Sigmoid colon (tissue), 7 donors: ENCODE measurements around the gene LRFN2. TPM values are rescaled to one million over a fixed set of nuclear protein-coding genes. Genes with fewer than 3 reads are reported as not detected.

Source experiments
- DNase-seq: peaks from one replicate; pipeline ENCODE4 v3.0.0-alpha.2; 2019
- H3K27ac ChIP-seq, 4 donors: fragments of 200-600 bp; sonication (generic); one replicate each; pipeline ENCODE4 v1.5.1; 2016 to 2019; ENCODE audit warnings: mild to moderate bottlenecking in 1 of 4
- H3K27me3 ChIP-seq, 3 donors: fragments of 200-600 bp; sonication (generic); one replicate each; pipeline ENCODE4 v1.5.1; 2019; ENCODE audit warnings: mild to moderate bottlenecking in 1 of 3
- H3K36me3 ChIP-seq, 4 donors: fragments of 200-600 bp; sonication (generic); one replicate each; pipeline ENCODE4 v1.5.1; 2016 to 2019
- H3K4me1 ChIP-seq, 4 donors: fragments of 200-600 bp; sonication (generic); one replicate each; pipeline ENCODE4 v1.5.1; 2017 to 2019
- H3K4me3 ChIP-seq, 4 donors: fragments of 200-600 bp; sonication (generic); one replicate each; pipeline ENCODE4 v1.5.1; 2017 to 2019; ENCODE audit warnings: mild to moderate bottlenecking in 2 of 4, moderate library complexity in 1 of 4
- H3K9me3 ChIP-seq, 4 donors: fragments of 200-600 bp in 3 of 4; sonication (generic) in 3 of 4; one replicate each; pipeline versions ENCODE4 v1.5.1 to v1.6.1; 2013 to 2019
- EP300 ChIP-seq, 4 donors: sonication (generic); formaldehyde crosslinking; IDR thresholded peaks; one replicate each; pipeline ENCODE4 v1.6.1; 2017; ENCODE audit warnings: antibody characterized with exemption in 4 of 4
- POLR2A ChIP-seq, 2 donors: fragments of 450-650 bp; IDR thresholded peaks; one replicate each; pipeline ENCODE4 v1.6.1; 2016; ENCODE audit warnings: antibody characterized with exemption in 2 of 2, mild to moderate bottlenecking in 2 of 2, moderate library complexity in 2 of 2
- POLR2AphosphoS5 ChIP-seq, 4 donors: sonication (generic); formaldehyde crosslinking; IDR thresholded peaks; one replicate each; pipeline ENCODE4 v1.6.1; 2017; ENCODE audit warnings: antibody characterized with exemption in 4 of 4
- WGBS, 2 donors: extraction: QIAGEN DNeasy Blood & Tissue Kit; methylation state at CpG; one replicate each; pipeline ENCODE4 v1.1.7; 2013; 5-methylcytosine and 5-hydroxymethylcytosine counted together
- intact Hi-C: fragments of 100-400 bp; cut with DNase I; formaldehyde crosslinking; loops from one replicate; pipeline ENCODE4 v1.15.1; 2023
- polyA plus RNA-seq, 3 donors: library from polyadenylated mRNA; stranded (reverse); fragments of 200-250 nt; gene quantifications; one replicate each; pipeline ENCODE4 v1.2.3, GENCODE V29; 2013
- total RNA-seq, 4 donors: library from RNA; depleted of rRNA; stranded (reverse); fragments of >200 nt; gene quantifications; one replicate each; pipeline ENCODE4 v1.1.0, GENCODE V29; 2016
- TF ChIP-seq, protein P1 (sequence below), 4 experiments: fragments of 450-650 bp in 3 of 4; fragments of 200-600 bp in 1 of 4; IDR thresholded peaks; one replicate each; pipeline ENCODE4 v1.5.1; 2016 to 2019; ENCODE audit warnings: antibody characterized with exemption in 4 of 4, mild to moderate bottlenecking in 3 of 4, moderate library complexity in 2 of 4
- donor health status: healthy with polysubstance abuse.
- donor health status: Bipolar disorder and iron deficiency.
- donor health status: healthy.

LRFN2 gene
- total and polyA plus RNA-seq, 7 donors, result 0.10 to 0.60 (median 0.49) TPM; not detected in 4

- Histone ChIP-seq H3K4me1 (no peaks in the 10 kb centered on the region), H3K27ac (no peak overlapping the region), H3K9me3 (no peaks in the 10 kb centered on the region), H3K36me3 (no peaks in the 10 kb centered on the region), H3K4me3 (no peak overlapping the region), H3K27me3 (no peaks in the 10 kb centered on the region)
- DNase-seq, result no peak
- intact Hi-C loops, result no loop called here
- WGBS, 2 donors, result 78 to 88% methylated on average over 4 of the region's 4 CpGs
- TF ChIP-seq, protein P1, sequence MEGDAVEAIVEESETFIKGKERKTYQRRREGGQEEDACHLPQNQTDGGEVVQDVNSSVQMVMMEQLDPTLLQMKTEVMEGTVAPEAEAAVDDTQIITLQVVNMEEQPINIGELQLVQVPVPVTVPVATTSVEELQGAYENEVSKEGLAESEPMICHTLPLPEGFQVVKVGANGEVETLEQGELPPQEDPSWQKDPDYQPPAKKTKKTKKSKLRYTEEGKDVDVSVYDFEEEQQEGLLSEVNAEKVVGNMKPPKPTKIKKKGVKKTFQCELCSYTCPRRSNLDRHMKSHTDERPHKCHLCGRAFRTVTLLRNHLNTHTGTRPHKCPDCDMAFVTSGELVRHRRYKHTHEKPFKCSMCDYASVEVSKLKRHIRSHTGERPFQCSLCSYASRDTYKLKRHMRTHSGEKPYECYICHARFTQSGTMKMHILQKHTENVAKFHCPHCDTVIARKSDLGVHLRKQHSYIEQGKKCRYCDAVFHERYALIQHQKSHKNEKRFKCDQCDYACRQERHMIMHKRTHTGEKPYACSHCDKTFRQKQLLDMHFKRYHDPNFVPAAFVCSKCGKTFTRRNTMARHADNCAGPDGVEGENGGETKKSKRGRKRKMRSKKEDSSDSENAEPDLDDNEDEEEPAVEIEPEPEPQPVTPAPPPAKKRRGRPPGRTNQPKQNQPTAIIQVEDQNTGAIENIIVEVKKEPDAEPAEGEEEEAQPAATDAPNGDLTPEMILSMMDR (IDR thresholded peaks at IDR 0.05), result no peak
- TF ChIP-seq EP300 (IDR thresholded peaks at IDR 0.05), result no peak
- no peak for TF ChIP-seq POLR2A (IDR thresholded peaks at IDR 0.05)
- no peak for TF ChIP-seq POLR2AphosphoS5 (IDR thresholded peaks at IDR 0.05)
These were observed 206.9 kb downstream of the LRFN2 start for GRCh38 chr6:40380271-40380670.

GRCh38 chr6:40379811-40380210 lies 207.4 kb downstream of the LRFN2 start:
- H3K27me3 ChIP-seq, result no peaks in the 10 kb centered on the region
- no peak overlapping the region for H3K27ac ChIP-seq
- TF ChIP-seq POLR2AphosphoS5 (IDR thresholded peaks at IDR 0.05) (no peak), EP300 (IDR thresholded peaks at IDR 0.05) (no peak), POLR2A (IDR thresholded peaks at IDR 0.05) (no peak)
- TF ChIP-seq, protein P1 (IDR thresholded peaks at IDR 0.05), result no peak
- H3K4me3 ChIP-seq, result no peak overlapping the region
- H3K36me3 ChIP-seq, result no peaks in the 10 kb centered on the region
- no peak for DNase-seq
- intact Hi-C loops, result no loop called here
- H3K9me3 ChIP-seq, result no peaks in the 10 kb centered on the region
- H3K4me1 ChIP-seq, result no peaks in the 10 kb centered on the region
- 77 to 79% methylated on average over 1 of the region's 1 CpG for WGBS, 2 donors

DNA sequence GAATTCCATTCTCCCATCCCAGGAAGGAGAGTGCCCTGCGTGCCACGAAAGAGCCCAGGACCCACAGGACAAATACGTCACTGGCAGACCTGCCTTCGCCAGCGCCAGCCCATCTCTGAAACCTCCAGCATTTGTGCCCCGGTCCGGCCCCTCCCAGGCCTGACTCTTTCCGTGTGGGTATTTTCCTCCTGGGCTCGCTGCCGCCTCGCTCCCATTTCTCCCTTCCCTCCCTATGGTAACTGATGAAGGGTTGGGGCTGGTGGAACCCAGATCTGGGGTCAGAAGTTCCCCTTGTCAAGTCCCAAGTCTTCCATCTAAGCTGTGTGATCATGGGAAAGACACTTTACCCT lies 208.5 kb downstream of the LRFN2 start:
- Histone ChIP-seq H3K4me1 (no peaks in the 10 kb centered on the region), H3K27me3 (no peaks in the 10 kb centered on the region), H3K9me3 (no peaks in the 10 kb centered on the region), H3K27ac (no peak overlapping the region), H3K36me3 (no peaks in the 10 kb centered on the region), H3K4me3 (no peak overlapping the region)
- DNase-seq, result no peak
- 94 to 96% methylated on average over 11 of the region's 11 CpGs for WGBS, 2 donors
- intact Hi-C loops, result no loop called here
- TF ChIP-seq POLR2AphosphoS5 (IDR thresholded peaks at IDR 0.05), result no peak
- TF ChIP-seq POLR2A (IDR thresholded peaks at IDR 0.05), result no peak
- TF ChIP-seq, protein P1 (IDR thresholded peaks at IDR 0.05), result no peak
- TF ChIP-seq EP300 (IDR thresholded peaks at IDR 0.05), result no peak

DNA sequence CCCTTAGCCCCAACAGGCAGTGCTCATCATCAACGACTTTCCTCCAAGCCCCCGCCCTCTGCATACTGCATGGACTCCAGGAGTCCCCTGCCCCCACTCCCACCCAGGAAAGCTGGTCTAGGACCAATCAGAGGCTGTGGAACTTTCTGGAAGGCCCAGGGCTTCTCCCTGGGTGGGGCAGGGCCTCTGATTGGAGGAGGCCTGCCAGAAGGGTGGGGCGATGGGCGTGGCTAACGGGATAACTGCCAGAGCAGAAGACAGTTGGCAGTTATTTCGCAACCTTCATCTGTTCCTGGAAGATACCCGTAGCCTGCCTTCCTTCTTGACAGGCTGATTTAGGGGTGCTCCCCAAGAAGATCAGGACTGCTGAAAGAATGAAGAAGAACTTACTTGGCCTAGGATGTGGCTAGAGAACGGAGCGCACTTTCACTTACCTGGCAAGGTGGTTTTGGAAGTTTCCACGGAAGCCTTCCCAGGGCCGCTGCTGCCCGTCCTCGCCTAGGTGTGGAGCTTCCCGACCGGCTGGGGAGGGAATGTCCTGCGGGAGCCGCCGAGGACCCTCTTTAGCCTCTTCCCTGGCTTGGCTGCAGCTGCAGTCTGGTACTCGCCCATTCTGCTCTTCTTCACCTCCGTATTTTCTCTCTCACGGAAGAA lies 209.0 kb downstream of the LRFN2 start:
- TF ChIP-seq POLR2A (IDR thresholded peaks at IDR 0.05) (no peak), POLR2AphosphoS5 (IDR thresholded peaks at IDR 0.05) (no peak), EP300 (IDR thresholded peaks at IDR 0.05) (no peak)
- TF ChIP-seq, protein P1 (IDR thresholded peaks at IDR 0.05), result no peak
- no peak overlapping the region for H3K4me3 ChIP-seq
- H3K36me3 ChIP-seq, result no peaks in the 10 kb centered on the region
- WGBS, 2 donors, result 87 to 92% methylated on average over 21 of the region's 21 CpGs
- no peak overlapping the region for H3K27ac ChIP-seq
- intact Hi-C loops, result no loop called here
- H3K27me3 ChIP-seq, result no peaks in the 10 kb centered on the region
- H3K4me1 ChIP-seq, result no peaks in the 10 kb centered on the region
- H3K9me3 ChIP-seq, result no peaks in the 10 kb centered on the region
- no peak for DNase-seq
